SH-SY5Y (cell line): Measurements from ENCODE around the gene DNAH5.

Source experiments
- GATA2 ChIP-seq: IDR thresholded peaks from 2 replicates; pipeline ENCODE4 v1.6.1; 2011; ENCODE audit warnings: mild to moderate bottlenecking, low read depth, low read length
- GATA3 ChIP-seq: IDR thresholded peaks from 2 replicates; pipeline ENCODE4 v1.6.1; 2011; ENCODE audit warnings: low read depth, mild to moderate bottlenecking, low read length, moderate library complexity

DNA sequence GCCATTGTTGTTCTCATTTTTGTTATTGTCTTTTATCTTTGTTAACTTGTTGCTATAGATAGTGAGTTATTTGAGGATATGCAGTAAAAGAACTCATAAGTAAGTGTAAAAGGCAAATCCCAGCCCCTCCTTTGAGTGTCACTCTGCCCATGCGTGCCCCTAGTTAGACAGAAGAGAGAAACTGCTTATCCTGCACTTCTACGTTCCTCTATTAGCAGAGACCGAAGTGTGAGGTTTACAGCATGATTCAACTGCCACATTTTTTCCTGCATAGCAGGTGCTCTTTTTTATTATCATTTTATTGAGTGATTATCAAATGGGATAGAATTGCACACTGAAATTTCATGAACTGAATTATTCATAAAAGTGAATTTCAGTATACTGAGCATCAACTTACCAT, 12.0 kb upstream of the DNAH5 start:
- TF ChIP-seq GATA3 (no peak), GATA2 (no peak)
